HepG2 (cell line): Measurements from ENCODE around the gene SREK1. TPM values are rescaled to one million over a fixed set of nuclear protein-coding genes. Genes with fewer than 3 reads are reported as not detected.

Source experiments
- FIP1L1 ChIP-seq: fragments of 200-400 bp; formaldehyde crosslinking; IDR thresholded peaks from 2 replicates; pipeline ENCODE4 v1.6.1; 2018; ENCODE audit warnings: low read depth, mild to moderate bottlenecking, low read length, moderate library complexity, borderline replicate concordance; ENCODE audit not compliant: insufficient read depth
- GABPA ChIP-seq, 2 experiments: IDR thresholded peaks; 2 replicates each; pipeline ENCODE4 v1.6.1; 2011 to 2016; ENCODE audit warnings: low read depth in 2 of 2, low read length in 1 of 2, missing biosample characterization in 1 of 2, missing genetic modification characterization in 1 of 2
- HHEX ChIP-seq: IDR thresholded peaks from 2 replicates; pipeline ENCODE4 v1.6.1; 2016; ENCODE audit warnings: control low read depth
- HNF4G ChIP-seq, 2 experiments: sonication (generic) in 1 of 2; formaldehyde crosslinking in 1 of 2; IDR thresholded peaks; 2 replicates each; pipeline versions ENCODE4 v1.4.0 to v1.6.1; 2011 to 2020; ENCODE audit warnings: borderline replicate concordance in 2 of 2, low read depth in 2 of 2, mild to moderate bottlenecking in 2 of 2, low read length in 1 of 2, missing genetic modification reagents in 1 of 2, moderate library complexity in 1 of 2
- IRF2 ChIP-seq: IDR thresholded peaks from 2 replicates; pipeline ENCODE4 v1.6.1; 2018; ENCODE audit warnings: missing genetic modification reagents, missing compliant biosample characterization
- MAFK ChIP-seq, 2 experiments: IDR thresholded peaks in 1 of 2; conservative IDR thresholded peaks in 1 of 2; 2 replicates each; pipeline ENCODE4 v1.6.1; 2011; ENCODE audit warnings: improper control_type of control experiment in 2 of 2, low read length in 2 of 2
- NCOA1 ChIP-seq: sonication (generic); formaldehyde crosslinking; IDR thresholded peaks from 2 replicates; pipeline ENCODE4 v1.9.0; 2021; ENCODE audit warnings: missing genetic modification reagents
- PRDM15 ChIP-seq: sonication (generic); formaldehyde crosslinking; IDR thresholded peaks from 2 replicates; pipeline ENCODE4 v1.4.0; 2020; ENCODE audit warnings: missing genetic modification reagents
- REPIN1 ChIP-seq: sonication (generic); formaldehyde crosslinking; IDR thresholded peaks from 2 replicates; pipeline ENCODE4 v1.8.0; 2022; ENCODE audit warnings: missing genetic modification reagents, low read depth, mild to moderate bottlenecking, borderline replicate concordance
- TAF1 ChIP-seq: sonication (generic); formaldehyde crosslinking; IDR thresholded peaks from 2 replicates; pipeline ENCODE4 v1.4.0; 2020; ENCODE audit warnings: missing genetic modification reagents
- TFE3 ChIP-seq: IDR thresholded peaks from 2 replicates; pipeline ENCODE4 v1.6.1; 2016
- THAP8 ChIP-seq: sonication (generic); formaldehyde crosslinking; IDR thresholded peaks from 2 replicates; pipeline ENCODE4 v1.5.1; 2020; ENCODE audit warnings: missing genetic modification reagents, mild to moderate bottlenecking, borderline replicate concordance
- TOE1 ChIP-seq: sonication (generic); formaldehyde crosslinking; IDR thresholded peaks from 2 replicates; pipeline ENCODE4 v1.4.0; 2020; ENCODE audit warnings: mild to moderate bottlenecking, missing genetic modification reagents
- UBTF ChIP-seq: sonication (generic); formaldehyde crosslinking; IDR thresholded peaks from 2 replicates; pipeline ENCODE4 v1.4.0; 2020; ENCODE audit warnings: mild to moderate bottlenecking, missing genetic modification reagents
- ZEB1 ChIP-seq: IDR thresholded peaks from 2 replicates; pipeline ENCODE4 v1.6.1; 2012; ENCODE audit warnings: mild to moderate bottlenecking, low read depth, inconsistent platforms; ENCODE audit not compliant: insufficient replicate concordance
- ZFP1 ChIP-seq: IDR thresholded peaks from 2 replicates; pipeline ENCODE4 v1.6.1; 2016
- ZNF260 ChIP-seq: sonication (generic); formaldehyde crosslinking; IDR thresholded peaks from 2 replicates; pipeline ENCODE4 v1.4.0; 2020; ENCODE audit warnings: missing genetic modification reagents, low read depth, mild to moderate bottlenecking, borderline replicate concordance
- ZNF263 ChIP-seq: sonication (generic); formaldehyde crosslinking; IDR thresholded peaks from 2 replicates; pipeline ENCODE4 v1.4.0; 2020; ENCODE audit warnings: missing genetic modification reagents
- ZSCAN25 ChIP-seq: sonication (generic); formaldehyde crosslinking; IDR thresholded peaks from 2 replicates; pipeline ENCODE4 v1.8.0; 2022; ENCODE audit warnings: mild to moderate bottlenecking, missing genetic modification reagents
- polyA plus RNA-seq, 8 experiments: library from polyadenylated mRNA; depleted of rRNA in 3 of 8; stranded (reverse) in 7 of 8; unstranded in 1 of 8; fragments of >200 nt; fragmentation: Illumina TruSeq in 4 of 8; extraction: Trizol in 4 of 8; gene quantifications; 2 replicates each; pipeline versions ENCODE4 v1.2.1 to v1.2.3, GENCODE V29; 2011 to 2016; ENCODE audit warnings: low read depth in 4 of 8, missing spikeins in 1 of 8, mixed read lengths in 1 of 8; ENCODE audit not compliant: insufficient read depth in 1 of 8
- total RNA-seq, 5 experiments: library from RNA; depleted of rRNA; stranded (reverse); fragments of >200 nt; fragmentation: Illumina TruSeq; extraction: Trizol; gene quantifications; 2 replicates each; pipeline ENCODE4 v1.2.3, GENCODE V29; 2016; ENCODE audit warnings: low read depth in 1 of 5

Gene SREK1
- total and polyA plus RNA-seq, 2 of the 13 experiments (the other 11 are each of a cell fraction or from before 2014, with no cell fraction given) = 60.6 to 90.9 TPM

GRCh38 chr5:66144074-66144833, at the start of gene SREK1 (continued):
- TF ChIP-seq UBTF (CRISPR knock-in tag) (peak; percentile 83), PRDM15 (peak; percentile 54; the same call in 1 of the 2 replicates), TAF1 (CRISPR knock-in tag) (peak; percentile 76), FIP1L1 (no peak), ZSCAN25 (CRISPR knock-in tag) (0 out of 2 replicates have a peak, but pooled peaks have one; percentile 17), HNF4G (IDR thresholded peaks at IDR 0.05; ENCODE audit: borderline replicate concordance, low read depth, low read length) (no peak), HNF4G (CRISPR knock-in tag; IDR thresholded peaks at IDR 0.05; ENCODE audit: borderline replicate concordance, low read depth) (no peak), MAFK (conservative IDR thresholded peaks at IDR 0.05 in 1 of 2, IDR thresholded peaks at IDR 0.05 in 1 of 2; ENCODE audit: low read length in 2 of 2) (no peak), TOE1 (CRISPR knock-in tag) (no peak), ZNF260 (CRISPR knock-in tag) (no peak), ZEB1 (peak; percentile 7), GABPA (IDR thresholded peaks at IDR 0.05; ENCODE audit: low read depth, low read length) (peak; percentile 51), GABPA (CRISPR knock-in tag; IDR thresholded peaks at IDR 0.05; ENCODE audit: low read depth) (no peak; the same call in none of the 2 replicates), ZFP1 (no peak), ZNF263 (CRISPR knock-in tag) (peak; percentile 41; the same call in 1 of the 2 replicates), HHEX (CRISPR knock-in tag) (no peak), THAP8 (CRISPR knock-in tag) (peak; percentile 78; the same call in 1 of the 2 replicates), IRF2 (CRISPR knock-in tag) (peak; percentile 1), REPIN1 (peak; percentile 38; the same call in 1 of the 2 replicates), TFE3 (peak; percentile 73), NCOA1 (CRISPR knock-in tag) (no peak)
